Neural progenitor cell (in vitro differentiated cells): ENCODE data around the gene RNASE7.

ENCODE experiments used
- CTCF ChIP-seq: fragments of 200-600 bp; sonication (generic); IDR thresholded peaks from 2 replicates; pipeline ENCODE4 v1.5.1; 2017; ENCODE audit warnings: antibody characterized with exemption, mild to moderate bottlenecking
- EZH2 ChIP-seq: fragments of 200-600 bp; sonication (generic); IDR thresholded peaks from 2 replicates; pipeline ENCODE4 v1.6.1; 2017; ENCODE audit warnings: antibody characterized with exemption, mild to moderate bottlenecking, moderate library complexity

GRCh38 chr14:21084998-21085853 lies 43.1 kb downstream of the RNASE7 start:
- TF ChIP-seq CTCF (no peak), EZH2 (no peak)
